ENCODE data around the gene CBLN3.

Gene CBLN3

DNA sequence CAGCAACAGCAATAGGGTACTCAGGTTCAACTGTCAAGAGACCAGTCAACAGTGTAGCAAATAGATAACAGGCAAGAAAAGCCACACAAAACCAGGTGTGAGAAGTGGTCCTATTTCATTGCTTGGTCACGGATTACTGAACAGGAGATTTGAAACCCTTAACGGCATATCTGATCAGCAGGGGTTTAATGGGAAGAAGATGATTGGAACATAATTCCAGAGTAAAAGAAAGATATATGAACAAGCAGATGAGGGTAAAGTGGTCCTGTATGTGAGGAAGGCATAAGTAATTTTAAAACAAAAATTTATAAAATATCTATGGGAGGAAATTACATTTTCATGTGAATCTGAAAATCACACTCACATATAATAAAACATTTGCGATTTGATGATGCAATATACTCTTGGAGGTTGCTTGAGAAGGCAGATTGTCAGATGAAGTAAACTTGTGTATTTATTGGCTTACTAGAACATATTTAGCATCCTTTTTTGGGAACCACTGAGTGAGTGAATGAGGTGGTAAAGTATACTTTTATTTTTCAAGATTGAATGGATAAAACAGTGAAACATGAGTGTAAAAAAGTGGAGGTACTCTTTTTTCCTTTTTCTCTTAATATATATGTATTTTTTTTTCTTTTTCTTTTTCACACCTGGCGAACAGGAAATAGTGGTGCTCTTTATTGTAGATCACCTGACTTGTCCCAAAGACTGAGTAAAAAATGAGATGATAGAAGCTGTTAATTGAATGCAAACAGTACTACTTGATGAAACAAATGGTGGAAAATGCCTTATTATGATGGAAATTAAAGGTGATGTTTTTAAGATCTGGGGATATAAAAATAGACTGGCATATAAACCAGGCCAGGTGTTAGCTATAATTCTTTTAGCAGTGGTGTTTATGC is 34.7 kb upstream of the CBLN3 start:
- TF ChIP-seq CREB1 (IDR thresholded peaks at IDR 0.05; ENCODE audit: low read depth) (no peak), TCF12 (IDR thresholded peaks at IDR 0.05; ENCODE audit: low read depth) (no peak), TAF1 (IDR thresholded peaks at IDR 0.05; ENCODE audit: low read depth) (no peak), YY1 (IDR thresholded peaks at IDR 0.05; ENCODE audit: low read depth) (no peak), CEBPB (IDR thresholded peaks at IDR 0.05) (no peak), ZBTB7A (IDR thresholded peaks at IDR 0.05; ENCODE audit: low read depth) (no peak), FOXM1 (IDR thresholded peaks at IDR 0.05; ENCODE audit: borderline replicate concordance, low read depth) (no peak), RAD21 (IDR thresholded peaks at IDR 0.05; ENCODE audit: low read depth) (no peak), EP300 (IDR thresholded peaks at IDR 0.05; ENCODE audit: borderline replicate concordance) (no peak)
- TF ChIP-seq, protein P1, sequence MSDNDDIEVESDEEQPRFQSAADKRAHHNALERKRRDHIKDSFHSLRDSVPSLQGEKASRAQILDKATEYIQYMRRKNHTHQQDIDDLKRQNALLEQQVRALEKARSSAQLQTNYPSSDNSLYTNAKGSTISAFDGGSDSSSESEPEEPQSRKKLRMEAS (IDR thresholded peaks at IDR 0.05), result no peak
- TF ChIP-seq, protein P2, sequence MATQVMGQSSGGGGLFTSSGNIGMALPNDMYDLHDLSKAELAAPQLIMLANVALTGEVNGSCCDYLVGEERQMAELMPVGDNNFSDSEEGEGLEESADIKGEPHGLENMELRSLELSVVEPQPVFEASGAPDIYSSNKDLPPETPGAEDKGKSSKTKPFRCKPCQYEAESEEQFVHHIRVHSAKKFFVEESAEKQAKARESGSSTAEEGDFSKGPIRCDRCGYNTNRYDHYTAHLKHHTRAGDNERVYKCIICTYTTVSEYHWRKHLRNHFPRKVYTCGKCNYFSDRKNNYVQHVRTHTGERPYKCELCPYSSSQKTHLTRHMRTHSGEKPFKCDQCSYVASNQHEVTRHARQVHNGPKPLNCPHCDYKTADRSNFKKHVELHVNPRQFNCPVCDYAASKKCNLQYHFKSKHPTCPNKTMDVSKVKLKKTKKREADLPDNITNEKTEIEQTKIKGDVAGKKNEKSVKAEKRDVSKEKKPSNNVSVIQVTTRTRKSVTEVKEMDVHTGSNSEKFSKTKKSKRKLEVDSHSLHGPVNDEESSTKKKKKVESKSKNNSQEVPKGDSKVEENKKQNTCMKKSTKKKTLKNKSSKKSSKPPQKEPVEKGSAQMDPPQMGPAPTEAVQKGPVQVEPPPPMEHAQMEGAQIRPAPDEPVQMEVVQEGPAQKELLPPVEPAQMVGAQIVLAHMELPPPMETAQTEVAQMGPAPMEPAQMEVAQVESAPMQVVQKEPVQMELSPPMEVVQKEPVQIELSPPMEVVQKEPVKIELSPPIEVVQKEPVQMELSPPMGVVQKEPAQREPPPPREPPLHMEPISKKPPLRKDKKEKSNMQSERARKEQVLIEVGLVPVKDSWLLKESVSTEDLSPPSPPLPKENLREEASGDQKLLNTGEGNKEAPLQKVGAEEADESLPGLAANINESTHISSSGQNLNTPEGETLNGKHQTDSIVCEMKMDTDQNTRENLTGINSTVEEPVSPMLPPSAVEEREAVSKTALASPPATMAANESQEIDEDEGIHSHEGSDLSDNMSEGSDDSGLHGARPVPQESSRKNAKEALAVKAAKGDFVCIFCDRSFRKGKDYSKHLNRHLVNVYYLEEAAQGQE (IDR thresholded peaks at IDR 0.05; ENCODE audit: low read depth), result no peak

DNA sequence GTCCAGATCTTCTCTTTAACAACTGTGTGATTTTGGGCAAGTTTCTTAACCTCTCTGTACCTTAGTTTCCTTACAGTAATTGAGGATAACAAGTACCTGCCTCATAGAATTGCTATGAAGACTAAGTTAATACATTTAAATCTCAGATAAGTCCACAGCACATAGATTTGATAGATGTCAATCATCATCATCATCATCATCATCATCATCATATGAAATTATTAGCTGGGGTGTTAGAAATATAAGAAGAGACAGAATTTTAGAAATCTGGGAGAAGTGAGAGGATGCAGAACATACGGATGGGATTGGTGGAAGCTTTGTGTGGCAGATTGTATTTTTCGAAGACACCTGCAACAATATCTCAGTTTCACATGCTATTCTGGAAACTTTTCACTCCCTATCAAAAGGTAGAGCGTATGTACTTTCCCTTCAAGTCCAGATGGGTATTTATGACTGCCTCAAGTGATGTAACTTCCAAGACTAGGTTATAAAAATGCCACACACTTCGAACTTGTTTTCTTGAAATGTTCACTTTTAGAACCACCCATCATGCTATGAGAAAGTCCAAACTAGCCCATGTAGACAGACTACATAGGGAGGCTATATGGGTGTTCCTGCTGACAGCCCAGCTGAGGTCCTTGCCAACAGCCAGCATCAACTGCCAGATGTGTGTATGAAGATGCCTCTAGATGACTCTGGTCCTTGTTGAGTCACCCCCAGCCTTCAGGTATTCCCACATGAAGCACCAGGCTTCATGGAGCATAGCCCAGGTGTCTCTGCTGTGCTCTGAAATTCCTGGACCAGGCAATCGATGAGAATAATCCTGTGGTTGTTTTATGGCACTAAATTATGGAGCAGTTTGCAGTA is 33.8 kb upstream of the CBLN3 start:
- TF ChIP-seq YY1 (IDR thresholded peaks at IDR 0.05; ENCODE audit: low read depth), result no peak
- TF ChIP-seq, protein P1 (IDR thresholded peaks at IDR 0.05), result no peak
- no peak for TF ChIP-seq TAF1 (IDR thresholded peaks at IDR 0.05; ENCODE audit: low read depth)
- TF ChIP-seq FOXM1 (IDR thresholded peaks at IDR 0.05; ENCODE audit: borderline replicate concordance, low read depth), result no peak
- no peak for TF ChIP-seq EP300 (IDR thresholded peaks at IDR 0.05; ENCODE audit: borderline replicate concordance)
- TF ChIP-seq EGR1 (IDR thresholded peaks at IDR 0.05), result no peak
- no peak for TF ChIP-seq CREB1 (IDR thresholded peaks at IDR 0.05; ENCODE audit: low read depth)
- no peak for TF ChIP-seq NFIC (IDR thresholded peaks at IDR 0.05)
- no peak for TF ChIP-seq CEBPB (IDR thresholded peaks at IDR 0.05)
- TF ChIP-seq, protein P3, sequence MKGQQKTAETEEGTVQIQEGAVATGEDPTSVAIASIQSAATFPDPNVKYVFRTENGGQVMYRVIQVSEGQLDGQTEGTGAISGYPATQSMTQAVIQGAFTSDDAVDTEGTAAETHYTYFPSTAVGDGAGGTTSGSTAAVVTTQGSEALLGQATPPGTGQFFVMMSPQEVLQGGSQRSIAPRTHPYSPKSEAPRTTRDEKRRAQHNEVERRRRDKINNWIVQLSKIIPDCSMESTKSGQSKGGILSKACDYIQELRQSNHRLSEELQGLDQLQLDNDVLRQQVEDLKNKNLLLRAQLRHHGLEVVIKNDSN (IDR thresholded peaks at IDR 0.05), result no peak
- TF ChIP-seq RAD21 (IDR thresholded peaks at IDR 0.05; ENCODE audit: low read depth), result no peak
- no peak for TF ChIP-seq TEAD4 (IDR thresholded peaks at IDR 0.05)

DNA sequence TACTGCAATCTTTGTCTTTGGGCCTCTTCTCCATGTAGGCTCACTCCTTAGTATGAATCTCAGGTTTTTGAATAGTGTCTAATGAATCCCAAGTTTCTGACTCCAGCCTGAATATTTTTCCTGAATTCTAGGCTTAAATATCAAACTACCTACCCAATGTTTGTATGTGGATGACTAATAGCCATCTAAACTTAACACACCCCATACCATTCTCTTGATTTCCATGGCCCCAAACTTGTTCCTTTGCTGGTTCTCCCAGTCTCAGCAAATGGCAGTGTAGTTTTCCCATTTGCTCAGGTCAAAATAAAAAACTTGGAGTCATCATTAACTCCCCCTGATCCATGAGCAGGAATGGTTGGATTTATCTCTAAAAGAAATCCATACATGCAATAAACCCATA is 31.9 kb upstream of the CBLN3 start:
- TF ChIP-seq TCF12 (IDR thresholded peaks at IDR 0.05; ENCODE audit: low read depth), result no peak
- TF ChIP-seq ZBTB7A (IDR thresholded peaks at IDR 0.05; ENCODE audit: low read depth), result no peak
- TF ChIP-seq, protein P1 (IDR thresholded peaks at IDR 0.05), result no peak
- no peak for TF ChIP-seq YY1 (IDR thresholded peaks at IDR 0.05; ENCODE audit: low read depth)
- TF ChIP-seq, protein P3 (IDR thresholded peaks at IDR 0.05), result no peak
- TF ChIP-seq, protein P2 (IDR thresholded peaks at IDR 0.05; ENCODE audit: low read depth), result no peak

DNA sequence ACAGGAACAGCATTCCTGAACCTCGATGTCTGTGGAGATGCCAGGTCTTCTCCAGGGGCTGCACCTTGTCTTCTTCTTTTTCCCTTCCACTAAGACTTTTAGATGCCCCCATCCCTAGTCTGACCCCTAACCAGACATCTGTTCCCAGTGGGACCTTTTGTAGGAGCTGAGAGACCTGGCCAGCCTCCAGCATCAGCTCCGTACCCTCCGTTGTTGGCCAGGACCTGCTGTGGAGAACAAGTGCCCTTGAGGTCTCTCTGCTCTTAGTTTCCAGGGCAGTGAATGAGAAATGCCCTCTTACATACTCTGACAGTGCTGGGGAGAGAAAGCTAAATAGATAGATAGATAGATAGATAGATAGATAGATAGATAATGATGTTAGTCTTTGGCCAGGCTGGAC is 29.9 kb upstream of the CBLN3 start:
- TF ChIP-seq CREB1 (IDR thresholded peaks at IDR 0.05; ENCODE audit: low read depth) (no peak), FOXM1 (IDR thresholded peaks at IDR 0.05; ENCODE audit: borderline replicate concordance, low read depth) (no peak), CEBPB (IDR thresholded peaks at IDR 0.05) (no peak), RAD21 (IDR thresholded peaks at IDR 0.05; ENCODE audit: low read depth) (no peak), TEAD4 (IDR thresholded peaks at IDR 0.05) (no peak), YY1 (IDR thresholded peaks at IDR 0.05; ENCODE audit: low read depth) (no peak), ZBTB7A (IDR thresholded peaks at IDR 0.05; ENCODE audit: low read depth) (no peak), EP300 (IDR thresholded peaks at IDR 0.05; ENCODE audit: borderline replicate concordance) (no peak), TAF1 (IDR thresholded peaks at IDR 0.05; ENCODE audit: low read depth) (no peak), EGR1 (IDR thresholded peaks at IDR 0.05) (no peak), TCF12 (IDR thresholded peaks at IDR 0.05; ENCODE audit: low read depth) (no peak)
- TF ChIP-seq, protein P1 (IDR thresholded peaks at IDR 0.05), result no peak
- TF ChIP-seq, protein P2 (IDR thresholded peaks at IDR 0.05; ENCODE audit: low read depth), result no peak
- TF ChIP-seq, protein P3 (IDR thresholded peaks at IDR 0.05), result no peak
